ENCODE measurements around the gene LRRC17.

LRRC17 gene

DNA sequence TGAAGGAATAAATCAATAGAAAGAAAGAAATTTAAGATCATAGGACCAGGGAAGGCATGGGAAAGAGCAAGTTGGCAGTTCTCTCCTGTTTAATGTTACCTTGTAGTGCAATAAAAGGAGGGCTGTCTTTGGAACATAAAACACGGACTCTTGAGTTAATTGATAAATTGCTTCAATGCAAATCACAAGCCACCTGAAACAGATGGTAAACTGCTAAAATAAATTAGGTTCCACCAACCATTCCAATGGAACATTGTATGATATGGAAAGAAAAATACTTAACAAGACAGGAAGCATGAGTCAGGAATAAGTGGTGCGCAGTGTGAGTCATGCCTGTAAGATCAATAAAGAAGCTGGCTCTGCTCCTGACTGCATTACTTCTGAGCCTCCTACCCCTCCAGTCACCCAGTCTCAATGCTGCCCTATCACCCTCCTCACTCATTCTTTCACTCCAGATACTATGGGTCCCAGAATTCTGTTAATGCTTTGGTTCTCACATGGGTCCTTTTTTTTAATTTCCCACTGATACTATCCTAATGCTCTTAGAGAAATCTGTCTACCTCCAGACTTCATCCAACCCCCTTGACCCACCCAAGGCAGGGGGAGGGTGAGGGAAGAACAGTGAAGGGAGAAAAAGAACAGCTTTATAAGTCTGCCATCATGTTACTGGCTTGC is 78.9 kb downstream of the LRRC17 start:
- POLR2A ChIA-PET, result no interaction called here
- TF ChIP-seq, protein P1, sequence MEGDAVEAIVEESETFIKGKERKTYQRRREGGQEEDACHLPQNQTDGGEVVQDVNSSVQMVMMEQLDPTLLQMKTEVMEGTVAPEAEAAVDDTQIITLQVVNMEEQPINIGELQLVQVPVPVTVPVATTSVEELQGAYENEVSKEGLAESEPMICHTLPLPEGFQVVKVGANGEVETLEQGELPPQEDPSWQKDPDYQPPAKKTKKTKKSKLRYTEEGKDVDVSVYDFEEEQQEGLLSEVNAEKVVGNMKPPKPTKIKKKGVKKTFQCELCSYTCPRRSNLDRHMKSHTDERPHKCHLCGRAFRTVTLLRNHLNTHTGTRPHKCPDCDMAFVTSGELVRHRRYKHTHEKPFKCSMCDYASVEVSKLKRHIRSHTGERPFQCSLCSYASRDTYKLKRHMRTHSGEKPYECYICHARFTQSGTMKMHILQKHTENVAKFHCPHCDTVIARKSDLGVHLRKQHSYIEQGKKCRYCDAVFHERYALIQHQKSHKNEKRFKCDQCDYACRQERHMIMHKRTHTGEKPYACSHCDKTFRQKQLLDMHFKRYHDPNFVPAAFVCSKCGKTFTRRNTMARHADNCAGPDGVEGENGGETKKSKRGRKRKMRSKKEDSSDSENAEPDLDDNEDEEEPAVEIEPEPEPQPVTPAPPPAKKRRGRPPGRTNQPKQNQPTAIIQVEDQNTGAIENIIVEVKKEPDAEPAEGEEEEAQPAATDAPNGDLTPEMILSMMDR (IDR thresholded peaks at IDR 0.05; ENCODE audit: control extremely low read depth, extremely low read depth, low read depth, missing control alignments), result no peak
- no peak for DNase-seq (ENCODE audit: extremely low spot score)
- CTCF ChIA-PET, result interaction anchor here (1.2 kb wide), 1 partner anchor 53 kb away, joined by 3 read pairs; no protein-coding TSS in a partner anchor

GRCh38 chr7:102992509-102992937 is 79.7 kb downstream of the LRRC17 start:
- CTCF ChIA-PET, result interaction anchor here (1.2 kb wide), 1 partner anchor 53 kb away, joined by 3 read pairs; no protein-coding TSS in a partner anchor
- POLR2A ChIA-PET, result no interaction called here
- TF ChIP-seq, protein P1 (IDR thresholded peaks at IDR 0.05; ENCODE audit: control extremely low read depth, extremely low read depth, low read depth, missing control alignments), result no peak
- no peak for DNase-seq (ENCODE audit: extremely low spot score)

GRCh38 chr7:102992938-102993717 is 80.3 kb downstream of the LRRC17 start:
- ChIA-PET POLR2A (no interaction called here), CTCF (interaction anchor here (1.2 kb wide), 1 partner anchor 54 kb away, joined by 3 read pairs; no protein-coding TSS in a partner anchor)
- DNase-seq (ENCODE audit: extremely low spot score), result no peak

DNA sequence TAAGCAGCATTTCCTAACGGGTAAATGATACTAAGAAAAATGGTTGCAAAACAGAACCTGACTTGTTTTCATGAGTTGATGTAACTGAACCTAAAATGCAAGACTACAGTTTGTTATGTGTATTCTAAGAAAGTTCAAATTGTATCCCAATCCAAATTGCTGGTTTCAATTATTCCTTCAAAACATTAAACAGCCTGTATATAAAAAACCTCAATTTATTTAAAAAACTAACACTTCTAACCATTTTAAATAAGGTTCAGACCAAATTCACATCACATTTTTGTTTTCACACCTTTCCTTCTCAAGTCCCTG is 80.9 kb downstream of the LRRC17 start:
- ChIA-PET POLR2A (no interaction called here), CTCF (no interaction called here)
- TF ChIP-seq, protein P1 (IDR thresholded peaks at IDR 0.05; ENCODE audit: control extremely low read depth, extremely low read depth, low read depth, missing control alignments), result no peak
- no peak for DNase-seq (ENCODE audit: extremely low spot score)

More at GRCh38 chr7:102992938-102993717, 80.3 kb downstream of the LRRC17 start:
- TF ChIP-seq, protein P1 (IDR thresholded peaks at IDR 0.05; ENCODE audit: control extremely low read depth, extremely low read depth, low read depth, missing control alignments), result no peak

DNA sequence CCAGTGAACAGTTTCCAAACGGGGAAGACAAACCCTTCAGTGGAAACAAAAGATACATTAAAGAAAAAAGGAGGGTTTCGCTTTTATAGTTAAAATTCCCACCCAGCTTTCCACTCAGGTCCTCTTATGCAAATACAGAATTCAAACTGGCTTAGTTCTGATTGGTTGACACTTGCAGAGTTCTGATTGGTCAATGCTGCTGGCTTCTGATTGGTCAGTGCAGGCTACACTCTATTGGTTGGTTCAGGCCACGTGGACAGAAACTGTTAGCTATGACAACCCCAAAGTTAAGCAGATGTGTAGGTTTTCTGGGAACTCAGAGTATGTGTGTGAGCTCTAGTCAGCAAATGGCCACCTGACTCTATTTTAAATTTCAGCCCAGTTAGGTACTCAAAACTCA is 81.8 kb downstream of the LRRC17 start:
- ChIA-PET POLR2A (no interaction called here), CTCF (interaction anchor here (1.0 kb wide), 1 partner anchor 12 kb away, joined by 3 read pairs; no protein-coding TSS in a partner anchor)
- TF ChIP-seq, protein P1 (IDR thresholded peaks at IDR 0.05; ENCODE audit: control extremely low read depth, extremely low read depth, low read depth, missing control alignments), result no peak
- no peak for DNase-seq (ENCODE audit: extremely low spot score)

Data from GM10248 (cell line).